ENCODE measurements around the gene PRKD1. TPM values are rescaled to one million over a fixed set of nuclear protein-coding genes. Genes with fewer than 3 reads are reported as not detected.

PRKD1 gene
- total RNA-seq, 4 donors from 2014 or later, result 27.4 to 30.9 (median 29.7) TPM

DNA sequence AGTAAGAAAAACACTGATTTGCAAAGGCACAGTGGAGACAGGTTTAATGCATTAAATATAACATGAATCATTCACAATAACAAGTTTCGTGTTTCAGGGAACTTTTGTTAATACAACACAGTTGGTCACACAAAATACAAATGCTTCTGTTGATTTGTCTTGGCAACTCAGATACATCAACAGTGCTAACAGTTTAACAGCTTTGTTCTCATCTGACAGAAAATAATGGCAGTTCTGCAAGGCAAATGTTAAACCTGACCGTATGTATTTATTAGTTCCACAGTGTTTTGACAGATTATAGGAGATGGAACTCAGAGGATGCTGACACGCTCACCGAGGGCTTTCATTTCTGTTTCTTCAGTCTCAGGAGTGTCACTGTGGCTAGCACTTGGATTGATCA lies 350.7 kb downstream of the PRKD1 start:
- no peaks in the 10 kb centered on the region for H3K27me3 ChIP-seq
- 88 to 90% methylated on average over 4 of the region's 4 CpGs for WGBS, 2 donors
- no peak overlapping the region for H3K4me3 ChIP-seq
- H3K4me1 ChIP-seq, result no peaks in the 10 kb centered on the region
- no peak for DNase-seq (ENCODE audit: low spot score in 2 of 2)
- H3K9me3 ChIP-seq, result peaks cover 0 to 11% (median 2%) of the 10 kb centered on the region in 4 donors
- TF ChIP-seq EP300 (IDR thresholded peaks at IDR 0.05), result no peak
- TF ChIP-seq, protein P1, sequence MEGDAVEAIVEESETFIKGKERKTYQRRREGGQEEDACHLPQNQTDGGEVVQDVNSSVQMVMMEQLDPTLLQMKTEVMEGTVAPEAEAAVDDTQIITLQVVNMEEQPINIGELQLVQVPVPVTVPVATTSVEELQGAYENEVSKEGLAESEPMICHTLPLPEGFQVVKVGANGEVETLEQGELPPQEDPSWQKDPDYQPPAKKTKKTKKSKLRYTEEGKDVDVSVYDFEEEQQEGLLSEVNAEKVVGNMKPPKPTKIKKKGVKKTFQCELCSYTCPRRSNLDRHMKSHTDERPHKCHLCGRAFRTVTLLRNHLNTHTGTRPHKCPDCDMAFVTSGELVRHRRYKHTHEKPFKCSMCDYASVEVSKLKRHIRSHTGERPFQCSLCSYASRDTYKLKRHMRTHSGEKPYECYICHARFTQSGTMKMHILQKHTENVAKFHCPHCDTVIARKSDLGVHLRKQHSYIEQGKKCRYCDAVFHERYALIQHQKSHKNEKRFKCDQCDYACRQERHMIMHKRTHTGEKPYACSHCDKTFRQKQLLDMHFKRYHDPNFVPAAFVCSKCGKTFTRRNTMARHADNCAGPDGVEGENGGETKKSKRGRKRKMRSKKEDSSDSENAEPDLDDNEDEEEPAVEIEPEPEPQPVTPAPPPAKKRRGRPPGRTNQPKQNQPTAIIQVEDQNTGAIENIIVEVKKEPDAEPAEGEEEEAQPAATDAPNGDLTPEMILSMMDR (IDR thresholded peaks at IDR 0.05), result no peak
- TF ChIP-seq POLR2A (IDR thresholded peaks at IDR 0.05), result no peak
- peaks cover 0 to 6% (median 0%) of the 10 kb centered on the region in 3 donors for H3K36me3 ChIP-seq
- H3K27ac ChIP-seq, result no peak overlapping the region

DNA sequence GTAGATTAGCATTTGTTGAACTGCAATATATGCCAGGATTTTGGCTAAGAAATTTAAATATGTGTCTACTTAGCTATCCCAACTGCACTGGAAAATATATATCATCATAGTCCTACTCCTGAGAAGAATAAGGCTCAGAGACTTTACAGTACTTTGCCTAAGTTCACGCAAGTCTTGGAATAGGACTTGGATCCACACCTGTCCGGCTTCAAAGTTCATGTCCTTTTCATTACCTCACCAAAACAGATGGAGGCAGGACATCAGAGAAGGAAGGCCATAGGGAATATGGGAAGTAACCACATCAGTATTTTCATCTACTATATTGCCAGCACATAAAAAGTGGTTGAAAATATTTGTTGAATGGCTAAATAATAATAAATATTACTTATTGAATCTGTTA lies 358.5 kb downstream of the PRKD1 start:
- Histone ChIP-seq H3K4me3 (no peak overlapping the region), H3K4me1 (no peaks in the 10 kb centered on the region), H3K36me3 (no peaks in the 10 kb centered on the region), H3K27me3 (no peaks in the 10 kb centered on the region), H3K9me3 (peaks cover 0 to 32% (median 3%) of the 10 kb centered on the region in 4 donors), H3K27ac (no peak overlapping the region)
- no peak for DNase-seq (ENCODE audit: low spot score in 2 of 2)
- TF ChIP-seq POLR2A (IDR thresholded peaks at IDR 0.05), result no peak
- TF ChIP-seq, protein P1 (IDR thresholded peaks at IDR 0.05), result no peak
- TF ChIP-seq EP300 (IDR thresholded peaks at IDR 0.05), result no peak
- WGBS, 2 donors, result 84 to 88% methylated on average over 2 of the region's 2 CpGs

DNA sequence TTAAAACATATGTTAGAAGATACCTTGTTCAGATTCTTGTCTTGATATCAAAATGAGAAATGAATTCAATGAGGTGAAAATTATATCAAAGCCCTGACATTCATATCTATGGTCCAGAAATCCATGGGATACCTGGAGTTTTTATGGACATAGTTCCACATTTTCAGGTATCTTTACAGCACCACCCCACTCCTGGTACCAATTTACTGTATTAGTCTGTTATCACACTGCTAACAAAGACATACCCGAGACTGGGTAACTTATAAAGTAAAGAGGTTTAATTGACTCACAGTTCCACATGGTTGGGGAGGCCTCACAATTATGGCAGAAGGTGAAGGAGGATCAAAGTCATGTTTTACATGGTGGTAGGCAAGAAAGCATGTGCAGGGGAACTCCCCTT lies 361.5 kb downstream of the PRKD1 start:
- WGBS, 2 donors, result 80 to 87% methylated on average over 1 of the region's 1 CpG
- Histone ChIP-seq H3K4me1 (no peaks in the 10 kb centered on the region), H3K27ac (no peak overlapping the region), H3K36me3 (no peaks in the 10 kb centered on the region), H3K9me3 (peaks cover 0 to 25% (median 1%) of the 10 kb centered on the region in 4 donors), H3K27me3 (no peaks in the 10 kb centered on the region), H3K4me3 (no peak overlapping the region)
- TF ChIP-seq POLR2A (IDR thresholded peaks at IDR 0.05) (no peak), EP300 (IDR thresholded peaks at IDR 0.05) (no peak)
- TF ChIP-seq, protein P1 (IDR thresholded peaks at IDR 0.05), result no peak
- no peak for DNase-seq (ENCODE audit: low spot score in 2 of 2)

DNA sequence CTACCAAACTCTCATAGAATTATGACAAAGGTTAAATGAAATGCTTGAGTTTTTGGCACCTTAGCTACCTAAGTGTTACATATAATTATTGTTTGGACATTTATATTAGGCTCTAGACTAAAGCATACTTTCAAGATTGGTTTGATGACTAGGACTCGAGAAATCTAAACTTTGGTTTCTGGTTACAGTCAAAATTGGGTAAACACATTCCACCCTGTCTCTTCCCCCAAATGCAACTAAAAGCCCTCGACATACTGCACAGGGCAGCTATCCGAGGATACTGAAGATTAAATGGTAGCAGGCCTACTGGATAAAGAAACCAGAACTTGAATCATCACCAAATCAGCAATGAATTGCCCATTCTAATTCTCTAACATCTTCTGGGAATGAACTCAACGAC lies 369.1 kb downstream of the PRKD1 start:
- Histone ChIP-seq H3K4me1 (no peaks in the 10 kb centered on the region), H3K4me3 (no peak overlapping the region), H3K27ac (no peak overlapping the region), H3K36me3 (no peaks in the 10 kb centered on the region), H3K27me3 (no peaks in the 10 kb centered on the region), H3K9me3 (peaks cover 0 to 3% (median 0%) of the 10 kb centered on the region in 4 donors)
- no peak for DNase-seq (ENCODE audit: low spot score in 2 of 2)
- 68 to 77% methylated on average over 4 of the region's 4 CpGs for WGBS, 2 donors
- no peak for TF ChIP-seq EP300 (IDR thresholded peaks at IDR 0.05)
- no peak for TF ChIP-seq POLR2A (IDR thresholded peaks at IDR 0.05)
- TF ChIP-seq, protein P1 (IDR thresholded peaks at IDR 0.05), result no peak

DNA sequence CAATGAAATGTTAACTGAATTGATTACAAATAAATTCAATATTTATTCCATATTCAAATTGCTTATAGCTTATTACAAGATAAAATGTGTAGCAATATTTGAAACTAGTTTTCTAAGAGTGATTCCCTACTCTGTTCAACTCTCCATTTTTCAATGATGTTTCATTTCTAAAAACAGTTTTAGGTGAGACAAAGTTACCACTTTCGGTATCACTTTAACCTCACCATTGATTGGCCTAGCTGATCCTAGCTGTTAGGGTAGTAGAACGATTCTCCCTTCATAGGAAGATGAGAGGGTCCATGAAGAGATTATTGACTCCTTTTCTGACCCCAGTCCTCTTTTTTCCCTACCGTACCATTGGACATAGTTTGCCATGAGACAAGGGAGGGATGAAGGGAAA lies 373.3 kb downstream of the PRKD1 start:
- Histone ChIP-seq H3K4me3 (no peak overlapping the region), H3K9me3 (no peaks in the 10 kb centered on the region), H3K36me3 (no peaks in the 10 kb centered on the region), H3K27me3 (no peaks in the 10 kb centered on the region), H3K27ac (no peak overlapping the region), H3K4me1 (no peaks in the 10 kb centered on the region)
- TF ChIP-seq, protein P1 (IDR thresholded peaks at IDR 0.05), result no peak
- TF ChIP-seq EP300 (IDR thresholded peaks at IDR 0.05), result no peak
- no peak for TF ChIP-seq POLR2A (IDR thresholded peaks at IDR 0.05)
- WGBS, 2 donors, result 91 to 93% methylated on average over 3 of the region's 3 CpGs
- DNase-seq (ENCODE audit: low spot score in 2 of 2), result no peak

All from tibial nerve (tissue), 4 donors.